Heart left ventricle (tissue), 16 donors: ENCODE data around the gene CACNA2D3. TPM values are rescaled to one million over a fixed set of nuclear protein-coding genes. Genes with fewer than 3 reads are reported as not detected.

ENCODE experiments used
- ATAC-seq, 4 donors: fragments of 200-7000 bp; cut with Tn5 transposase; one replicate each; pipeline ENCODE4 v1.9.1; 2020 to 2022; ENCODE audit warnings: moderate library complexity in 4 of 4, mild to moderate bottlenecking in 3 of 4, moderate number of reproducible peaks in 1 of 4
- DNase-seq, 5 donors: peaks; one replicate each; pipeline ENCODE4 v3.0.0-alpha.2; 2020
- H3K27ac ChIP-seq, 12 donors: fragments of 200-600 bp; sonication (generic) in 4 of 12; one replicate each; pipeline versions ENCODE4 v1.5.0 to v1.8.0; 2016 to 2022; ENCODE audit warnings: mild to moderate bottlenecking in 2 of 12
- H3K27me3 ChIP-seq, 9 donors: fragments of 200-600 bp; sonication (generic) in 2 of 9; one replicate each; pipeline versions ENCODE4 v1.5.1 to v1.8.0; 2016 to 2022; ENCODE audit warnings: mild to moderate bottlenecking in 3 of 9
- H3K36me3 ChIP-seq, 9 donors: fragments of 200-600 bp; sonication (generic) in 2 of 9; one replicate each; pipeline versions ENCODE4 v1.5.0 to v1.8.0; 2018 to 2022; ENCODE audit warnings: mild to moderate bottlenecking in 2 of 9
- H3K4me1 ChIP-seq, 12 donors: fragments of 200-600 bp; sonication (generic) in 4 of 12; one replicate each; pipeline versions ENCODE4 v1.5.0 to v1.8.0; 2016 to 2022; ENCODE audit warnings: mild to moderate bottlenecking in 3 of 12
- H3K4me3 ChIP-seq, 12 donors: fragments of 200-600 bp; sonication (generic) in 4 of 12; one replicate each; pipeline versions ENCODE4 v1.5.0 to v1.8.0; 2017 to 2022; ENCODE audit warnings: mild to moderate bottlenecking in 9 of 12, moderate library complexity in 4 of 12
- H3K9me3 ChIP-seq, 12 donors: fragments of 200-600 bp; sonication (generic) in 4 of 12; one replicate each; pipeline versions ENCODE4 v1.5.0 to v1.8.0; 2016 to 2022; ENCODE audit warnings: mild to moderate bottlenecking in 1 of 12
- CTCF ChIP-seq, 12 donors: fragments of 200-600 bp; sonication (generic) in 4 of 12; IDR thresholded peaks; one replicate each; pipeline versions ENCODE4 v1.5.0 to v1.8.0; 2018 to 2022; ENCODE audit warnings: antibody characterized with exemption in 12 of 12, mild to moderate bottlenecking in 5 of 12
- POLR2A ChIP-seq, 2 donors: fragments of 450-650 bp; IDR thresholded peaks; one replicate each; pipeline ENCODE4 v1.6.1; 2017; ENCODE audit warnings: antibody characterized with exemption in 2 of 2, mild to moderate bottlenecking in 2 of 2, moderate library complexity in 2 of 2
- WGBS, 4 donors: extraction: QIAGEN DNeasy Blood & Tissue Kit in 2 of 4; methylation state at CpG; one replicate each; pipeline versions ENCODE4 v1.1.5 to v1.1.7; 2013 to 2018; 5-methylcytosine and 5-hydroxymethylcytosine counted together
- intact Hi-C, 10 donors: fragments of 100-400 bp; cut with DNase I; formaldehyde crosslinking; loops; one replicate each; pipeline versions ENCODE4 v1.11.1 to v1.14.2; 2022
- polyA plus RNA-seq, 2 donors: library from polyadenylated mRNA; stranded (reverse); fragments of 200-250 nt; gene quantifications; one replicate each; pipeline ENCODE4 v1.2.3, GENCODE V29; 2013
- total RNA-seq, 9 donors: library from RNA; depleted of rRNA in 2 of 9; stranded (reverse); fragments of >200 nt in 2 of 9; fragmentation: NEBNext Ultra II Directional in 3 of 9; extraction: Animal tissue kit (Norgen Biotek cat#: 25700) in 3 of 9; gene quantifications; one replicate each; pipeline versions ENCODE4 v1.1.0 to v1.2.4, GENCODE V29; 2016 to 2023
- donor health status: ischemic (EF 13 %, LVEDD 7.1; RV severe dilation, severe dysfunction).
- donor health status: healthy with polysubstance abuse.
- donor health status: DM: no; HTN: yes; CAD: no.
- donor health status: DM: no; HTN: no; CAD: no.
- donor health status: ischemic (EF 25% LVEDD 6.9; RV normal size, moderate dysfunction).
- donor health status: ischemic (EF 25% LVEDD 5.7; RV mildly dilated, moderate dysfunction).
- donor health status: healthy.
- donor health status: DM: yes; HTN: yes; CAD: no.
- donor health status: ischemic (EF 35%, LVEDD 5.7; RV mildly dilated, moderate dysfunction).
- donor health status: nonischemic (EF 11% LVEDD 7.7; RV severe dilation, severe dysfunction).
- donor health status: DM: yes; HTN: yes; CAD: no.
- donor health status: PGD.
- donor health status: ischemic (EF 29% LVEDD 5.4; RV normal size, mild dysfunction).
- donor health status: nonischemic (EF 23%, LVEDD 6.1; RV moderate dilation, normal function).

CACNA2D3 gene
- total and polyA plus RNA-seq, 11 donors = 0.17 to 25.1 (median 12.8) TPM

DNA sequence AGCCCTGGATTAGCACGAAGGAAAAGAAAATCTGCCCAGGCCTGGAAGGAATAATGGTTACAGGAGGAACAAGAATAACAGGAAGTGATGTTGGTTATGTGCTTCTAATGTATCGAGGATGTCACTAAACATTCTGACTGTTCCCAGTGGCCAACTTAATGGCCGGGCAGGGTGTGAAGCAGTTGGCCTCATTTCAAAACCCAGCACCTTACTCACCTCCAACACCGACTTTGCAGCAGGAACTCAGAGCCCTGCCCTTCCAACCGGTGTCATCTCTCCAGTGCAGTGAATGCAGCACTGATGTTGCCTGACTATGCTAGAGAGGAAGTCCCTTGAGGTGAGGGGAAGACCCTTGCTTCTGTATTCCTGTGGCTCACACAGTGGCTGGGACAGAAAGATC, 967.9 kb downstream of the CACNA2D3 start:
- ATAC-seq = no peak
- DNase-seq = no peak
- no peak for TF ChIP-seq CTCF (IDR thresholded peaks at IDR 0.05)
- TF ChIP-seq POLR2A (IDR thresholded peaks at IDR 0.05) = no peak
- Histone ChIP-seq H3K4me1 (no peaks in the 10 kb centered on the region), H3K27ac (no peak overlapping the region), H3K9me3 (peaks cover 0 to 5% (median 0%) of the 10 kb centered on the region in 12 donors), H3K36me3 (no peaks in the 10 kb centered on the region), H3K4me3 (no peak overlapping the region), H3K27me3 (peaks cover 0 to 12% (median 0%) of the 10 kb centered on the region in 9 donors)
- WGBS, 4 donors = 52 to 65% (median 58%) methylated on average over 5 of the region's 5 CpGs
- intact Hi-C loops = no loop called here

GRCh38 chr3:55090746-55091145, 968.4 kb downstream of the CACNA2D3 start:
- Histone ChIP-seq H3K36me3 (no peaks in the 10 kb centered on the region), H3K27ac (no peak overlapping the region), H3K4me1 (no peaks in the 10 kb centered on the region), H3K9me3 (peaks cover 0 to 5% (median 0%) of the 10 kb centered on the region in 12 donors), H3K4me3 (no peak overlapping the region), H3K27me3 (peaks cover 0 to 12% (median 0%) of the 10 kb centered on the region in 9 donors)
- TF ChIP-seq CTCF (IDR thresholded peaks at IDR 0.05) (no peak), POLR2A (IDR thresholded peaks at IDR 0.05) (no peak)
- 72 to 89% (median 83%) methylated on average over 5 of the region's 5 CpGs for WGBS, 4 donors
- no peak for ATAC-seq
- intact Hi-C loops = no loop called here
- DNase-seq = no peak

DNA sequence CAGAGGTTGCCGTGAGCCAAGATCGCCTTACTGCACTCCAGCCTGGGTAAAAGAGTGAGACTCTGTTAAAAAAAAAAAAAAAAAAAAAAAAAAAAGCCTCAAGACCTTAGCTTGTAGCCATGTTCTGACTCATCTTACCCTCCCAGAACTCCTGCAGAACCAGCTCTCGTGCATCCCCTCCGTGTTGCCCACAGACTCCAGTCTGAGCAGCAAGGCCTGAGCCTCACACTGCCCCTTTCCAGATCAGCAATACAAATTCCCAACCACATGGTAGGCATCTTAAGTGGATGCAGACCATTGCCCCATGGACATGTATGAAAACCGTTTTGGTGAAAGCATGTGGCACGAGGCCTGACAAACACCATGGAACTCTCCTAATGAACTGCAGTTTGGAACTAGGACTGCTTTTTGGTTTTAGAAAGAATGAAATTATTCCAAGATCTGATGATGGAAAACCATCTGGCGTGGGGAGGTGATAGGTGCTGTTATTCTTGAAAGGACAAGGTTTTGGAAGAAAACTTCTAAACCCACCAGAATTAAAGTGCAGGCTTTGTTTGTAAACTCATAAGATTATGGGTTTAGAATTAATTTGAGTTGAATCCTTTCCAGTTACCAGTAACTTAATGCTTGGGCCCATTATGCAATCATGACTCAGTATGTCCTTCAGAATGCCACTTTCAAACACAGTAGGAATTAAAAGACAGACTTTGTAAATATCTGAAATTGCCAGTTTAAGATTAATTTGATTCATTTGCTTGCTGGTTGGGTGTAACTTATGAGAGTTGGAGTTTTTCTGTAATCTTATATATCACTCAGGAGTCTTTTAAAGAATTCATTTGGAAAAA, 969.3 kb downstream of the CACNA2D3 start:
- H3K27me3 ChIP-seq = peaks cover 0 to 12% (median 0%) of the 10 kb centered on the region in 9 donors
- peaks cover 0 to 5% (median 0%) of the 10 kb centered on the region in 12 donors for H3K9me3 ChIP-seq
- intact Hi-C loops = no loop called here
- no peak overlapping the region for H3K4me3 ChIP-seq
- TF ChIP-seq CTCF (IDR thresholded peaks at IDR 0.05) (no peak), POLR2A (IDR thresholded peaks at IDR 0.05) (no peak)
- H3K27ac ChIP-seq = no peak overlapping the region
- no peaks in the 10 kb centered on the region for H3K36me3 ChIP-seq
- H3K4me1 ChIP-seq = no peaks in the 10 kb centered on the region
- no peak for DNase-seq
- ATAC-seq = no peak
- 84 to 89% (median 86%) methylated on average over 7 of the region's 7 CpGs for WGBS, 4 donors

DNA sequence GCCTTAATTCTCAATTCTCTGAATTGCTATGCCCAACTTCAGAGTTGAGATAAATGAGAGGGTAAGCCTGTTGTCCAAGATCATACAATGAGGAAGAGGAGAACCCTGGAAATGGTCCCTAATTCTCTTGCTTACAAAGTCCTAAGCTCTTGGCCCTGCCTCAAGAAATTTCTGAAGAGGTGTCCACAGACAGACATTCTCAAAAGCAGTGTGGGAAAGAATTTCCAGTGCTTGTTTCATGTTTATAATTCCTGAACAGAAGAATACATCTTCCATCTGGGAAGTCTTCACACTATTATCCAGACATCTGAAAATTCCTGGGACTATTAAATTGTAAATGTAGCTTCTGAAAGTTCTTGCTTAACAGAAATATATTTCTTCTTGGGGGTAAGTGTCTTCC, 972.3 kb downstream of the CACNA2D3 start:
- Histone ChIP-seq H3K4me3 (no peak overlapping the region), H3K27ac (no peak overlapping the region), H3K4me1 (no peaks in the 10 kb centered on the region), H3K9me3 (peaks cover 0 to 5% (median 0%) of the 10 kb centered on the region in 12 donors), H3K36me3 (no peaks in the 10 kb centered on the region), H3K27me3 (no peaks in the 10 kb centered on the region)
- no peak for DNase-seq
- no peak for ATAC-seq
- intact Hi-C loops = no loop called here
- TF ChIP-seq CTCF (IDR thresholded peaks at IDR 0.05) (no peak), POLR2A (IDR thresholded peaks at IDR 0.05) (no peak)
